Epidermal melanocyte (primary cell): ENCODE data around the gene ZFYVE1.
"Not testable (repeated sequence)": the region's sequence is repeated elsewhere in the genome, so short reads cannot be mapped to it uniquely, and the experiment has no call there.

Source experiments
- DNase-seq: peaks from one replicate; pipeline ENCODE4 v3.0.0; 2011; ENCODE audit warnings: low spot score; ENCODE audit not compliant: insufficient read length

The ZFYVE1 gene

DNA sequence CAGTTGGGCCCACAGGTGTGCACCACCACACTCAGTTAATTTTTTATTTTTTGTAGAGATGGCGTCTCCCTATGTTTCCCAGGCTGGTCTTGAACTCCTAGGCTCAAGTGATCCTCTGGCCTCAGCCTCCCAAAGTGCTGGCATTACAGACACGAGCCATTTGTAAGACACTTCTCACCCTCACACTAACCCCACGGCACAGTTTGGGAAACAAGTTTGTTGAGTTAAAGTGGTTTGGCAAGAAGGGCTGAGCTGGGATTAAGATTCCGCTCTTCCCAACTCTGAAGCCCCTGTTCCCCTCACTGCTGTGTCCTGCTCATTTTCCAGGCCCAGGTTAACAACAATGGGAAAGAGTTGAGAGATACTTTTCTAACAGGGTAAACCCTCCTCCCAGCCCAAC is 65.9 kb downstream of the ZFYVE1 start:
- DNase-seq = not testable (repeated sequence)

- no peak for DNase-seq
Observed at GRCh38 chr14:72958548-72958947, 68.4 kb downstream of the ZFYVE1 start.

DNA sequence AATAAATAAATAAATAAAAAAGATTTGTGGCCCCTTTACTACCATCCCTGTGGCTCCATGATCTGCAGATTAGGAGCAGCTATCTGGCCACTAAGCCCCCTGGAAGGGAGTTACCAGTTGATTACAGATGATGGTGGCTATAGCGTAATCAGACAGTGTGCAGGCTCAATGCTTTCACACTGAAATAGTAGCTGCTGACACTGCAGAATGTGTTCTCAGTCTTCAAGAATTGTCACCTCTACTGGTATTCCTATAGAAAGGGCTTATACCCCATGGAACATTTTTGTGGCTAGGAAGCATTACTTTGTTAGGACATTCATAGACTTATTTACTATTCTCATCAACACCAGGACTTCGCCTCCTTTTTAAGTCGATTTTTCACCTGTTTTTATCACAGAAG is 69.7 kb downstream of the ZFYVE1 start:
- DNase-seq = no peak

- not testable (repeated sequence) for DNase-seq
Observed at GRCh38 chr14:72956741-72957140, 70.2 kb downstream of the ZFYVE1 start.

DNA sequence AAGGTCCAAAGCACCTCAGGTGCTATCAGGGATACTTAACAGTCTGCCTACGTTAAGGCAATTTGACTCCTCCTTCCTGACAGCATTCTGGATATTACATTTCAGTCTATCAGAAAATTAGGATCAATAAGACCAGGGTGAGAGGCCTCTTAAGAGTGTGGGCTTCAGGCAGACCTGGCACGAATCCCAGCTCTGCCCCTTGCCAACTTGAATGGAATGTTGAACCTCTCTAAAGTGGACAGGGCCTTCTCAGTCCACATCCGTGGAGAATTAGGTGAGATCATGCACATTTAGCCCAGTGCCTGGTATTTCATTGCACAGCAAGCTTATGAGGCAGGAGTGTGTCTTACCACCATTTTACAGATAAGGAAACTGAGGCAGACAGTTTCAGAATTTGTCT is 74.7 kb downstream of the ZFYVE1 start:
- DNase-seq = no peak

DNA sequence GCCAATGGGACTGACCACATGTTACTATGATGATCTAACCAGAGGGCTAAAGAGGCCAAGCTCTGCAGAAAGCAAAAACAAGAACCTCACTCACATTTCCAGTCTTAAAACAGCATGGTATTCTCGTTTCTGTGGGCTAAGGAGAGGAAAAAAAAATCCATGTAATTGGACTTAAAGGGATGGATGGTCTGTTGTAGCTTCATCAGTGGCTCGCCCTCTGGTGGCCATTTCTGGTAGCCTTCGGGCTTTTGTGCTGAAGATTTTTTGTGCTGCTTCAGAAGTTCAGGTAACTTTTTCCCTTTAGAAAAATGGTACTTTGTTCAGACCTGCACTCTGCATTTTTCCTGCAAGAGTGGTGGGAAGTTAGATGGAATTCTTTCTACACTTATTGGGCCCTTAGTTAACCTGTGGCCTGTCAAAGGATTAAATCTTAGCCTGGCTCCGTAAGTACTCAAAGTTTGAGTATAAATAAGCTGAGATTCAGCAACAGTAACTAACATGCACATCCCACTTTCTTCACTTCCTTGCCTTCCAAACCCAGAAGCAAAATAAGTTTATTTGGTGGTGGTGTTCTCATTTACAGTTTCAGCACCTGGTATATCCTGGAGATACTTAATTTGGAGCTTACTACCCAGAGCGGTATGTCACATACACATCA is 78.3 kb downstream of the ZFYVE1 start:
- DNase-seq = peak; percentile 76

- no peak for DNase-seq
Observed at GRCh38 chr14:72947366-72948160, 79.3 kb downstream of the ZFYVE1 start.

GRCh38 chr14:72946491-72946890 is 80.4 kb downstream of the ZFYVE1 start:
- DNase-seq = no peak

- DNase-seq = no peak
Observed at GRCh38 chr14:72945356-72946027, 81.4 kb downstream of the ZFYVE1 start.

DNA sequence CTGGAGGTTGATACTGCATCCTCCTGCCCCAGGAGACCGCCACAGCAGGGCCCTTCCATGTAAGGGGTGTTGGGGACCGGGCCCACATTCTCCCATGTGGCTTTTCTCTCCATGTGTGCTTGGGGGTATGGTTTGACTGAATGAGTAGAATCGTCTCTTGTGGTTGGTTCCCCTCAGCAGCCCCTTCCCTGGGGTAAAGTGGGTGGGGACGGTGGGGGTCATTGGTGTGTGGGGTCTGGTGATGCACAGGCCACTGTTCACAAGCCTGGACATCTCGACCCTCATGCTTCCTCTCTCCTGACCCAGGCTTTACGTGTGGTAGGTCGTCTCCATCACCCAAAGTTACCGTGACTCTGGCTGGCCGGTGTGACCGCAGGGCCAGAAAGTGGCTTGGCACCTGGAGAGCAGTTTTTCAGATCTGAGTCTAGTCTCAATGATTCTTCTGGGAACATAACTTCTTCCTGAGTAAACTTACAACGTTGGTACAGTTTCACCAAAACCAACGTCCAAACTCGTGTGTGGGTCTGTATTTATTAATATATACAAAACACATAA is 83.0 kb downstream of the ZFYVE1 start:
- DNase-seq = no peak

- no peak for DNase-seq
Observed at GRCh38 chr14:72942934-72943333, 84.0 kb downstream of the ZFYVE1 start.

DNA sequence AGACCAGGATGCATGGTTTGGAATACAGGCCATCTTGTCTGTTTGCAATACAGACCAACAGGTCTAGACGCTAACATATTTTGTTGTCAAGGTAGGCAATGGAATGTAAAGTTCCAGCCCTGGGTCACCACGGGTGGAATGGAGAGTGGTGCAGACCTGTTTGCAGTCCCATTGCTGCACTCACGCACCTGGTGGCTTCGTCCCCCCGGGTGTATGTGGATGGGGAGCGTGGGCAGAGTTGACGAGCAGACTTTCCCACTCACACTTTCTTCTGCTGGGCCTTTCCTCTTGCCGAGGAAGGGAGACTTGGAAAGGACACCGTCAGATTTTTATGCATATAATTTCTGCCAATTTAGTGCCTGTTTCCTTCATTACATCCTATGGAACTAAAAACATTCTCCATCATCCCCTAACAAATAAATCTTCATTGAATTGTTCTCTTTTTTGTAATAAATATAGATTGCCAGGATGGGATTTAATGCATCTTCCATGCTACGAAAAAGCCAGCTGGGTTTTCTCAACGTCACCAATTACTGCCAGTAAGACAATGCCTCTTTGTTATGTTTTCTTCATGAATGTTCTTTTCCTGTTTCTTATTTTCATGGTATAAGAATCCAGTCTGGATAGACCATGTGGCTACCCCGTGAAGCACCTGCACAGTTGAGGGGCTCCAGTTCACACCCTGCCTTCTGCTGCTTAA is 85.5 kb downstream of the ZFYVE1 start:
- DNase-seq = no peak

DNA sequence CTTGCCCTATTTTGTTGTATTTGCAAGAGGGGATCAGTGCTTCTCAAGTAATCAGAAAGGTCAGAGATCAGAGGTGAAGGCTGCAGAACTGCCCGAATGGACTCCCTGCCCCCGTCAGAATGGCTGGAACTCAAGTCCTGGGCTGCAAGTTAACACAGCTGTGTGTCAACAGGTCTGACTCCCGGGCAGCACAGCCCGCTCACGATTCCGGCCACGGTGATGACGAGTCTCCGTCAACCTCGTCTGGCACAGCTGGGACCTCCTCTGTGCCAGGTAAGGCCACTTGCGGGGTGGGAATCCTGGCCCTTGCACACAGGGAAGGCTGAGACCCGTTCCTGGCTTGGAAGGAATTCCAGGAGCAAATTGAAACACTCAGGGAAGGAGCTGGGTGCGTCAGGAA is 87.3 kb downstream of the ZFYVE1 start:
- DNase-seq = no peak

- no peak for DNase-seq
Observed at GRCh38 chr14:72932893-72933292, 94.0 kb downstream of the ZFYVE1 start.

- DNase-seq = no peak
Observed at GRCh38 chr14:72929316-72930080, 97.4 kb downstream of the ZFYVE1 start.

DNA sequence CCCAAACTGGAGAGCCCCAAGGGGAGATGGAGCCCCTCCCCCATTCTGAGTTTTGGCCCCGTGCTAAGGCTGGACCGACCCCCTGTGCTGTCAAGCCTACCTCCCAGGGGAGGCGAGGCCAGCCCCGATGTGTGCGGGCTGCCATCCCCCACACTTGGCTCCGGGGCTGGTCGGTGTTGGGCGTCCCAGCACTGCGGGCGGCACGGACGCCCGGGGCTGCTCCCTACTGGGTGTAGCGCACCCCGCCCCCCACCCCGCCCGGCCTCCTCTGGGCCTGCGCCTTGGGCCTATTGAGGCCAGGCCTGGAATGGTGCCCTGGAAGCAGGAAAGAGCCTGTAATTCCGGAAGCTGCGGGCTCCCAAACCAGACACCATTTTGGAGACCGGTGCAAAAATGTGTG is 98.0 kb downstream of the ZFYVE1 start:
- DNase-seq = no peak

GRCh38 chr14:72926292-72927028 is 100.4 kb downstream of the ZFYVE1 start, which contains the start of gene DCAF4:
Gene DCAF4, plus strand, starts transcription at chr14:72926464. Its CDS starts 11,515 bp downstream, at chr14:72937979.
- peak; percentile 94 for DNase-seq

DNA sequence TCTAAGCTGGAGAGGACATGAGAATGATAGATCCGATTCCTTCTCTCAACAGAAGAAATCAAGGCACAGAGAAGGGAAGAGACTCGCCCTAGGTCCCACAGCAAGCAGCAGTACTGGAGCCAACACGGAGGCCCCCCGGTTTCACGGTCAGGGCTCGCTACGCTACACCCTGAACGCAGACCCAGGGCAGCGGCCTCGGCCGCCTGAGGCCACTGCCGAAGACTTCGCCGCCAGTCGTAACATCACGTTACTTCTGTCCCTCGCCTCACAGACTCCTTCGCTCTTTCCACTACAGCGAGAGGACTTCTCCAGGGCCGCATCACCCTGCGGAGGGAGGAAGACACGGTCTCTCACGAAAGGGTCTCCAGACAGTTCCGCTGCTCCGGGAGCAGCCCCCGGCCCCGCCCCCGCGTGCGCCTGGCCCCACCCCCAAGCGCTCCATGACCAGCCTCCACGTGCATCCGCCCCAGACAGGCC is 101.1 kb downstream of the ZFYVE1 start:
- no peak for DNase-seq

DNA sequence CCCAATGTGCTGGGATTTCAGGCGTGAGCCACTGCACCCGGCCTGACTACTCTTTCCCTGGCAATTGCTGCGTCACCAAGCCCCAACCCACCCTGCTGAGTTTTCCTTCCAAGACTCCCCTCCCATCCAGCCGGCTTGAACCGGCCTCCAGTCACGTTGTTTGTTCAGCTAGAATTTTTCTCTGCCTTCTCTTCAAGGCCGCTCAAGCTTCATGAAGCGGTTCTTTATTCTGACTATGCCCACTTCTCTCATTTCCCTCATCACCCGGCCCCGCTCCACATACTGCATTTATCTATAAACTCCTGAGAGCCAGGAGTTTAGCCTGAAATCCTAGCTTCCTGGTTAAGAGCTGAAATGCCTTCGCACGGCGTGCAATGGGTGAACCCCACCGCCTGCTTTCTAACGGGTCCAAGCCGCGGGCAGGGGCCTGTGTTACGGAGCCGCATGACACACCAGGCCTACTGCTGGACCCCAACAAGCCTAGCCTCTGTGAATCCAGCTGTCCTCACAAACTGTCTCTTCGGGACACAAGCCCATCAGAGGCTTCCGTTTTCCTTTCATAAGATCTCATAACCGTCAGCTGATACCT is 101.6 kb downstream of the ZFYVE1 start:
- no peak for DNase-seq
